HEK293T (cell line): ENCODE measurements around the gene SLC17A1.

Experiments used
- ARNT ChIP-seq: fragments of 450-650 bp; IDR thresholded peaks from 2 replicates; pipeline ENCODE4 v1.6.1; 2017; ENCODE audit warnings: mild to moderate bottlenecking
- FOXK2 ChIP-seq: fragments of 450-650 bp; IDR thresholded peaks from 2 replicates; pipeline ENCODE4 v1.6.1; 2016; ENCODE audit warnings: mild to moderate bottlenecking
- SP1 ChIP-seq: fragments of 450-650 bp; IDR thresholded peaks from 2 replicates; pipeline ENCODE4 v1.6.1; 2017
- TARDBP ChIP-seq: fragments of 450-650 bp; IDR thresholded peaks from 2 replicates; pipeline ENCODE4 v1.6.1; 2016

- TF ChIP-seq TARDBP (no peak), FOXK2 (no peak), SP1 (no peak), ARNT (no peak)
Observed at GRCh38 chr6:25801436-25801835, 30.4 kb downstream of the SLC17A1 start.
